ENCODE measurements around the gene RASL10A. TPM values are rescaled to one million over a fixed set of nuclear protein-coding genes. Genes with fewer than 3 reads are reported as not detected.
A peak's percentile ranks its signal among the peaks of the same experiment; 100 is the strongest.

RASL10A gene
- total RNA-seq, 1 donor, result 0.86 TPM

- no peak for TF ChIP-seq CTCF (IDR thresholded peaks at IDR 0.05; ENCODE audit: insufficient read depth, low read depth, low read length)
- no peak overlapping the region for H3K4me3 ChIP-seq (ENCODE audit: low read depth, low read length)
- no peak for DNase-seq (ENCODE audit: low read depth)
These were observed 25.4 kb downstream of the RASL10A start for GRCh38 chr22:29290061-29290460.

DNA sequence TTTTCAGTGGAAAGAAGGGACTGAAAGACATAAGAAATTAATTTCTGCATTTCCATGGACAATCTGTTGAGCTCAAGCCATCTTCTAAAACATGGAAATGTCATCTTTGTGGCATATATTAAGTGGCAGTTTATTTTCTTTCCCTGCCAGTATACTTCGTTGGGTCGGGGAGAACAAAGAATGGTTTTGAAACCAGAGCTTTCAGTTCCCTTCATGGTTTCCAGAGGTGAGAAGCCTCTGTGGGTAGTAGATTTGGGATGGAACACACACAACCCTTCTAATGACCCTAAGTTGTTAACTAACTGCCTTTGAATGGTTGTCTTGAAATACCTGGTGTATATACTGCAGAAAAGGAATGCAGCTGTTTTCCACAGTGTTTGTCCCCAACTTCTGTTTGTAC is 26.7 kb downstream of the RASL10A start:
- DNase-seq (ENCODE audit: low read depth), result no peak
- TF ChIP-seq CTCF (IDR thresholded peaks at IDR 0.05; ENCODE audit: insufficient read depth, low read depth, low read length), result no peak
- H3K4me3 ChIP-seq (ENCODE audit: low read depth, low read length), result no peak overlapping the region

- no peak for DNase-seq (ENCODE audit: low read depth)
- TF ChIP-seq CTCF (IDR thresholded peaks at IDR 0.05; ENCODE audit: insufficient read depth, low read depth, low read length), result no peak
- no peak overlapping the region for H3K4me3 ChIP-seq (ENCODE audit: low read depth, low read length)
These were observed 31.3 kb downstream of the RASL10A start for GRCh38 chr22:29284196-29284595.

GRCh38 chr22:29277927-29278326 is 37.6 kb downstream of the RASL10A start:
- no peak for DNase-seq (ENCODE audit: low read depth)

GRCh38 chr22:29275819-29276565 is 39.5 kb downstream of the RASL10A start:
- H3K4me3 ChIP-seq (ENCODE audit: low read depth, low read length), result no peak overlapping the region
- TF ChIP-seq CTCF (IDR thresholded peaks at IDR 0.05; ENCODE audit: insufficient read depth, low read depth, low read length), result no peak
- peak; percentile 4 for DNase-seq (ENCODE audit: low read depth)

More at GRCh38 chr22:29277927-29278326, 37.6 kb downstream of the RASL10A start:
- no peak overlapping the region for H3K4me3 ChIP-seq (ENCODE audit: low read depth, low read length)
- no peak for TF ChIP-seq CTCF (IDR thresholded peaks at IDR 0.05; ENCODE audit: insufficient read depth, low read depth, low read length)

DNA sequence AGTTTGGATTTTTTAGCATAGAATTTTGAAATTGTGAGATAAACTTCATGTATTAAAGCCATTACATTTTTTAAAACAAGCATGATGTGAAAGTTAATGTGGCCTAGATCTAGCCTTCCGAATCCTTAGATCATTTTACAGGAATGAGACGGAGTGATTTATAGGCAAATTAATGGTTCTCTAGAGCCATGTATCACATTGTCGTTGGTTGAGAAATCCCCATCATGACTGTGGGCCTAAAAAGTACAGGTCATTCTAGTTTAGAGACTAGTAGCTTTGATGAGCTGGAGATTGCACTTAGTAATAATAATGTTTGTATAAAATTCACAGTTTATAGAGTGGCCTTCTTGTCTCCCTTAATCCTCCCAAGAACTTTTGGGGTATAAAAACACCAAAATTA is 40.3 kb downstream of the RASL10A start:
- no peak for TF ChIP-seq CTCF (IDR thresholded peaks at IDR 0.05; ENCODE audit: insufficient read depth, low read depth, low read length)
- no peak overlapping the region for H3K4me3 ChIP-seq (ENCODE audit: low read depth, low read length)
- peak; percentile 20 for DNase-seq (ENCODE audit: low read depth)

- H3K4me3 ChIP-seq (ENCODE audit: low read depth, low read length), result no peak overlapping the region
- TF ChIP-seq CTCF (IDR thresholded peaks at IDR 0.05; ENCODE audit: insufficient read depth, low read depth, low read length), result no peak
- DNase-seq (ENCODE audit: low read depth), result no peak
These were observed 42.9 kb downstream of the RASL10A start for GRCh38 chr22:29272624-29273023.

Measured in fibroblast of villous mesenchyme (primary cell).